GM12891 (cell line): ENCODE data around the gene PDE10A.

Source experiments
- DNase-seq: peaks from one replicate; pipeline ENCODE4 v3.0.0; 2011; ENCODE audit warnings: low spot score; ENCODE audit not compliant: insufficient read length
- FAIRE-seq: peaks from 2 replicates; lab custom pipeline; 2011; peaks lifted over from hg19 to GRCh38; lab: Jason Lieb, UNC
- PAX5 ChIP-seq: IDR thresholded peaks from 2 replicates; pipeline ENCODE4 v1.6.1; 2011; ENCODE audit warnings: low read length, moderate library complexity, mild to moderate bottlenecking; ENCODE audit not compliant: insufficient read depth, severe bottlenecking
- POLR2A ChIP-seq: IDR thresholded peaks from 2 replicates; pipeline ENCODE4 v1.6.1; 2011; ENCODE audit warnings: low read depth, low read length, control low read depth
- POLR2AphosphoS5 ChIP-seq: IDR thresholded peaks from 2 replicates; pipeline ENCODE4 v1.6.1; 2011; ENCODE audit warnings: low read depth, low read length, control low read depth
- POU2F2 ChIP-seq: IDR thresholded peaks from 2 replicates; pipeline ENCODE4 v1.6.1; 2011; ENCODE audit warnings: low read depth, mild to moderate bottlenecking, control low read depth, low read length, moderate library complexity
- SPI1 ChIP-seq: IDR thresholded peaks from 2 replicates; pipeline ENCODE4 v1.6.1; 2011; ENCODE audit warnings: low read depth, low read length, control low read depth
- TAF1 ChIP-seq: IDR thresholded peaks from 2 replicates; pipeline ENCODE4 v1.6.1; 2011; ENCODE audit warnings: low read depth, low read length, control low read depth

PDE10A gene

DNA sequence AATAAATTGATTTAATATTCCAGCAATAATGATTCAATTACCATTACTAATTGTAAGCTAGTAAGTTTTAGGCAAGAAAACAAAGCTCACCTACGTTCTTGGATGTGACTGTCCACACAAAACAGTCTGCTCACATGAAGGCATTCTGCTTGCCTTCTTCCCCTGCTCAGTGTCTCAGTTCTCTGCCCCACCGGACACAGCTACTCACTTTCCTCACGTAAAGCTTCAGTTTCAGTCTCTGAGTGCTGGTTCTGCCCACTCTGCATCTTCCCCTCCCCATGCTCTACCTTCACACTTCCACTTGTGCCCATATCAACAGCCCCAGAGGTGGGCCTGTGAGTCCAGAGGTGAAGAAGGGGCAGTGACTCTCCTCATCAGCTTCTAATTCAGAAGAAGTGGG is 279.7 kb downstream of the PDE10A start:
- TF ChIP-seq TAF1, result no peak
- TF ChIP-seq POLR2AphosphoS5, result no peak
- no peak for TF ChIP-seq POU2F2
- no peak for TF ChIP-seq POLR2A
- no peak for TF ChIP-seq PAX5
- no peak for TF ChIP-seq SPI1
- FAIRE-seq, result no peak

GRCh38 chr6:165376100-165376499 is 286.9 kb downstream of the PDE10A start:
- DNase-seq (no peak), FAIRE-seq (no peak)
- TF ChIP-seq POLR2A (no peak), POU2F2 (no peak), PAX5 (no peak), TAF1 (no peak), POLR2AphosphoS5 (no peak), SPI1 (no peak)

More for the DNA sequence above, 279.7 kb downstream of the PDE10A start:
- DNase-seq, result no peak

- FAIRE-seq, result no peak
- DNase-seq, result no peak
- TF ChIP-seq TAF1 (no peak), PAX5 (no peak), POLR2AphosphoS5 (no peak), POLR2A (no peak), SPI1 (no peak), POU2F2 (no peak)
These were observed 297.7 kb downstream of the PDE10A start for GRCh38 chr6:165365371-165365770.

DNA sequence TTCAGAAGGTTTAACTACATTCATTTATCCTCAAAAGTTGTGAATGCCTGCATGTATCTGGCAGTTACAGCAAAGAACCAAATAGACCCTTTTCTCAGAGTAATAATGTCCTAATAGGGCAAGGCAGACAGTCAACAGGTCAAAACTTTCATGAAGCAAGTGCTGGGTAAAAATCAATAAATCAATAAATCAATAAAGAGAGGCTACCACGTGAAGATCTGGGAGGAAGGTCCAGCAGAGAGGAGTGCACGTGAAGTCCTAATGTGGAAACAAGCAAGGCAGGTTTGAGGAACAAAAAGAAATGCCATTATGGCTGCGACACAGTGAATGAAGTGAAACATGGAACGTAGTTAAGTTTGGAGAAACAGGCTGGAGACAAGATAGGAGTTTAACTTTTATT is 317.3 kb downstream of the PDE10A start:
- TF ChIP-seq POLR2AphosphoS5 (no peak), TAF1 (no peak), POLR2A (no peak), SPI1 (no peak), PAX5 (no peak), POU2F2 (no peak)
- no peak for FAIRE-seq
- DNase-seq, result no peak

GRCh38 chr6:165340532-165340931 is 322.5 kb downstream of the PDE10A start:
- DNase-seq (no peak), FAIRE-seq (no peak)
- TF ChIP-seq SPI1, result no peak
- no peak for TF ChIP-seq PAX5
- no peak for TF ChIP-seq POU2F2
- no peak for TF ChIP-seq POLR2A
- TF ChIP-seq POLR2AphosphoS5, result no peak
- no peak for TF ChIP-seq TAF1

GRCh38 chr6:165325609-165326008 is 337.4 kb downstream of the PDE10A start:
- DNase-seq, result no peak
- no peak for FAIRE-seq
- TF ChIP-seq POU2F2 (no peak), SPI1 (no peak), POLR2A (no peak), PAX5 (no peak), TAF1 (no peak), POLR2AphosphoS5 (no peak)

- DNase-seq, result no peak
- FAIRE-seq, result no peak
- TF ChIP-seq PAX5 (no peak), POU2F2 (no peak), SPI1 (no peak), POLR2AphosphoS5 (no peak), TAF1 (no peak), POLR2A (no peak)
These were observed 341.4 kb downstream of the PDE10A start for GRCh38 chr6:165321555-165322145.

- no peak for DNase-seq
- no peak for TF ChIP-seq POLR2AphosphoS5
- no peak for FAIRE-seq
These were observed 341.9 kb downstream of the PDE10A start for GRCh38 chr6:165321150-165321549.

DNA sequence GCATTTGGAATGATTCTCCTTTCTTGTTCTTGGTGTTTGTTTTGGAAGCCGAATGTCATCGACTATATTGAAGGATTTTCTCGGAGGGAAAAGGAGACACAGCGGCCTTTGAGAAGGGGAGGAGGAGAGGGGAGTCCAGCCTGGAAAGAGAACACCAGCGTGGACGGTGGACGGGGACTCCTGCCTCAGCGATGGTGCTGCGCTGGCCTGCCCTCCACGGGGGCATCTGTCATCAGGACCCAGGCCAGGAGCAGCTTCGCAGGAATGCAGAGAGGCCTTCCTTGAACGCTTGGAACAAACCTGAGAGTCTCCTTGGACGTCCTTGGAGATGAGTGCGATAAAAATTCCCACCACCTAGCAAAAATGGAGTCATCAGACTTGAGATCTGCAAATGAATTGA is 345.3 kb downstream of the PDE10A start:
- no peak for FAIRE-seq
- no peak for DNase-seq
- TF ChIP-seq PAX5, result no peak
- TF ChIP-seq POLR2A, result no peak
- TF ChIP-seq SPI1, result no peak
- no peak for TF ChIP-seq TAF1
- TF ChIP-seq POU2F2, result no peak
- TF ChIP-seq POLR2AphosphoS5, result no peak

DNA sequence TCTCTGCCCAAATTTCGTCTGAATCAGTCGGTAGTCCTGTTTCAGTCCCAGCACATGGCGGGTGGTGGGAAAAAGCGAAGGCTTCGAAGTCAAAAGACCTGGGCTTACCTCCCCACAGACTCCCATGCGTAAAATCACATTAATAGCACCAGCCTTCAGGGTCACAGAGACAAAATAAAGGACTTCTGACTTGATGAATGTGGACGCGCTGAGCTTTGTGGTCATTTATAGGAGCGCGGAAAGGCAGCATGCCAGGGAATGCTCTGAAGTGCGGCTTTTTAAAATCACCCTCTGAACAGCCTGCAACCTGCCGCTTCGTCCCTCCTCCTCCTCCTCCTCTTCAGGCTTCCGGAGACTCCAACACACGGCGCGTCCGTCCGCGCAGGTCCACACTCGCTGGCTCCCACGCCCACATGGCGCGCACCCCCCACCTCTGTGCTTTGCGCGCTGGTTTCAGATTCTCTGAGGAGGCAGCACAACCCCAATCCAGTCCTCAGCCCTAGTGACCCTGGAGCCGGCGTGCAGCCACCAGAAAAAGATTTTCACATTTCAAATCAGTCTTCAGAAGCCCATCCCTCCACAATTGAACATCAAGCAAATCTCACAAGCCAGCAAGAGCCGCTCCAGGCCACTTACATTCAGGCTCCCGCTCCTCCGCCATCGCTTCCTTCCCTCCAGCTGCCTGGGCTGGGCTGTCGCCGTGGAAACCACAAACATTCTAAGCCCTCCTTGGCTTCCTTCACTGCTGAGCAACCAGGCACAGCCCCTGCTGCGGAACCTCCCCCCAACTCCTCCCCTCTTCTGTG is 353.9 kb downstream of the PDE10A start, which contains the start of gene C6orf118:
TSS of gene C6orf118 (minus strand) at position 680 of the 806 bp plus-strand sequence. CDS start at position 661, 19 bp downstream.
- FAIRE-seq (no peak), DNase-seq (no peak)
- no peak for TF ChIP-seq PAX5
- no peak for TF ChIP-seq TAF1
- no peak for TF ChIP-seq POLR2AphosphoS5
- TF ChIP-seq POLR2A, result no peak
- no peak for TF ChIP-seq SPI1
- TF ChIP-seq POU2F2, result no peak
